IMR-90 (cell line): ENCODE data around the gene TRDMT1. TPM values are rescaled to one million over a fixed set of nuclear protein-coding genes. Genes with fewer than 3 reads are reported as not detected.

Source experiments
- ATAC-seq: fragments of 200-7000 bp; cut with Tn5 transposase; 2 replicates; pipeline ENCODE4 v1.9.1; 2020; ENCODE audit warnings: low read depth, mild to moderate bottlenecking, moderate library complexity
- BruUV-seq: library from RNA; stranded (reverse); fragments of 400-500 nt; replicated peaks from 2 replicates; lab custom pipeline; 2021; lab: Mats Ljungman, UMichigan
- CTCF ChIA-PET: fragments of 300-600 bp; formaldehyde crosslinking; extraction: SDS; loops from one replicate; lab custom pipeline; 2021; ENCODE audit warnings: antibody characterized with exemption; lab: Yijun Ruan, JAX
- POLR2A ChIA-PET: fragments of 300-600 bp; sonication (Branson Sonifier 250); formaldehyde crosslinking; loops from one replicate; lab custom pipeline; 2022; ENCODE audit warnings: antibody characterized with exemption; ENCODE audit not compliant: unreplicated experiment; lab: Charles Lee
- DNase-seq: peaks from one replicate; pipeline ENCODE4 v3.0.0; 2013
- H2AFZ ChIP-seq: replicated peaks from 2 replicates; pipeline ENCODE3; 2013; ENCODE audit warnings: low read length, mild to moderate bottlenecking; ENCODE audit not compliant: poor library complexity
- H2AK5ac ChIP-seq: 2 replicates; pipeline ENCODE4 v1.6.1; 2013; ENCODE audit warnings: low read depth, low read length, inconsistent platforms
- H2AK9ac ChIP-seq: replicated peaks from 2 replicates; pipeline ENCODE3; 2013; ENCODE audit warnings: mild to moderate bottlenecking, low read depth, low read length, moderate library complexity; ENCODE audit not compliant: poor library complexity
- H2BK120ac ChIP-seq: 2 replicates; pipeline ENCODE4 v1.6.1; 2013; ENCODE audit warnings: low read depth, low read length, inconsistent platforms
- H2BK15ac ChIP-seq: 3 replicates; pipeline ENCODE4 v1.6.1; 2013; ENCODE audit warnings: low read depth, low read length, inconsistent platforms
- H2BK20ac ChIP-seq: 2 replicates; pipeline ENCODE4 v1.6.1; 2013; ENCODE audit warnings: low read depth, mild to moderate bottlenecking, inconsistent platforms, low read length, moderate library complexity
- H2BK5ac ChIP-seq: 2 replicates; pipeline ENCODE4 v1.6.1; 2013; ENCODE audit warnings: mild to moderate bottlenecking, low read depth, low read length, inconsistent platforms; ENCODE audit not compliant: poor library complexity, severe bottlenecking
- H3K14ac ChIP-seq: replicated peaks from 2 replicates; pipeline ENCODE4 v1.6.1; 2013; ENCODE audit warnings: low read depth, low read length, inconsistent platforms
- H3K18ac ChIP-seq: 2 replicates; pipeline ENCODE4 v1.6.1; 2013; ENCODE audit warnings: low read depth, low read length, control low read depth
- H3K23ac ChIP-seq: 2 replicates; pipeline ENCODE4 v1.6.1; 2013; ENCODE audit warnings: low read depth, low read length, inconsistent platforms
- H3K27ac ChIP-seq: 2 replicates; pipeline ENCODE4 v1.5.1; 2013; ENCODE audit warnings: mild to moderate bottlenecking, control low read depth, low read length; ENCODE audit not compliant: insufficient read depth
- H3K27me3 ChIP-seq: 2 replicates; pipeline ENCODE4 v1.6.1; 2013; ENCODE audit warnings: low read length; ENCODE audit not compliant: control insufficient read depth, insufficient read depth
- H3K36me3 ChIP-seq: 2 replicates; pipeline ENCODE4 v1.6.1; 2013; ENCODE audit warnings: low read length, mixed read lengths; ENCODE audit not compliant: control insufficient read depth, insufficient read depth
- H3K4ac ChIP-seq: 2 replicates; pipeline ENCODE4 v1.6.1; 2013; ENCODE audit warnings: low read depth, low read length, inconsistent platforms
- H3K4me1 ChIP-seq: 2 replicates; pipeline ENCODE4 v1.6.1; 2013; ENCODE audit warnings: low read length, mixed read lengths; ENCODE audit not compliant: control insufficient read depth, insufficient read depth
- H3K4me2 ChIP-seq: 2 replicates; pipeline ENCODE4 v1.6.1; 2013; ENCODE audit warnings: low read depth, mild to moderate bottlenecking, control low read depth, low read length, moderate library complexity
- H3K4me3 ChIP-seq: 2 replicates; pipeline ENCODE4 v1.5.1; 2013; ENCODE audit warnings: low read depth, mild to moderate bottlenecking, control low read depth, low read length, moderate library complexity; ENCODE audit not compliant: insufficient read depth
- H3K56ac ChIP-seq: 2 replicates; pipeline ENCODE4 v1.6.1; 2013; ENCODE audit warnings: low read length, inconsistent platforms; ENCODE audit not compliant: insufficient read depth; ENCODE audit errors: extremely low read depth
- H3K79me1 ChIP-seq, 2 experiments: 2 replicates each; pipeline ENCODE4 v1.6.1; 2013; ENCODE audit warnings: low read length in 2 of 2, inconsistent platforms in 1 of 2, low read depth in 1 of 2
- H3K9ac ChIP-seq: 2 replicates; pipeline ENCODE4 v1.6.1; 2013; ENCODE audit warnings: low read depth, low read length, control low read depth
- H3K9me1 ChIP-seq: 2 replicates; pipeline ENCODE4 v1.6.1; 2013; ENCODE audit warnings: low read length, inconsistent platforms; ENCODE audit not compliant: insufficient read depth
- H3K9me3 ChIP-seq: 2 replicates; pipeline ENCODE4 v1.6.1; 2013; ENCODE audit warnings: low read length; ENCODE audit not compliant: control insufficient read depth, insufficient read depth
- H4K20me1 ChIP-seq: 2 replicates; pipeline ENCODE4 v1.6.1; 2013; ENCODE audit warnings: low read length, inconsistent platforms; ENCODE audit not compliant: insufficient read depth
- H4K5ac ChIP-seq: 2 replicates; pipeline ENCODE4 v1.6.1; 2013; ENCODE audit warnings: mild to moderate bottlenecking, low read depth, low read length, control low read depth
- H4K8ac ChIP-seq, 2 experiments: 2 replicates each; pipeline ENCODE4 v1.6.1; 2013; ENCODE audit warnings: low read depth in 2 of 2, low read length in 2 of 2, control low read depth in 1 of 2, inconsistent platforms in 1 of 2
- H4K91ac ChIP-seq: 2 replicates; pipeline ENCODE4 v1.6.1; 2013; ENCODE audit warnings: low read depth, low read length, inconsistent platforms; ENCODE audit not compliant: insufficient read depth
- MAZ ChIP-seq: IDR thresholded peaks from 2 replicates; pipeline ENCODE4 v1.6.1; 2012; ENCODE audit warnings: low read depth, mild to moderate bottlenecking, low read length, improper control_type of control experiment, moderate library complexity, borderline replicate concordance
- POLR2A ChIP-seq: IDR thresholded peaks from 2 replicates; pipeline ENCODE4 v1.6.1; 2012; ENCODE audit warnings: mild to moderate bottlenecking, low read depth, low read length
- RFX5 ChIP-seq: IDR thresholded peaks from 2 replicates; pipeline ENCODE4 v1.8.0; 2012; ENCODE audit warnings: low read depth, mild to moderate bottlenecking, low read length, moderate library complexity
- WGBS, 2 experiments: methylation state at CpG; one replicate each; pipeline versions ENCODE4 v1.1.5 to v1.1.7; 2013; ENCODE audit warnings: missing lambda C conversion rate in 2 of 2; ENCODE audit not compliant: insufficient read length in 1 of 2; ENCODE audit errors: extremely low coverage in 2 of 2; 5-methylcytosine and 5-hydroxymethylcytosine counted together
- dilution Hi-C: fragments of 300-500 bp; cut with HindIII; formaldehyde crosslinking; loops from one replicate; pipeline ENCODE4 v1.14.3; 2018; ENCODE audit warnings: low sequenced_read_pairs; ENCODE audit not compliant: unreplicated experiment
- in situ Hi-C: fragments of 300-500 bp; cut with MboI; formaldehyde crosslinking; loops from 3 replicates; pipeline ENCODE4 v1.14.3; 2019; ENCODE audit warnings: low sequenced_read_pairs, inconsistent platforms, mixed read lengths
- intact Hi-C: fragments of 100-400 bp; cut with micrococcal nuclease; formaldehyde crosslinking; loops from 2 replicates; pipeline ENCODE4 v1.10.0; 2022
- polyA plus RNA-seq, 3 experiments: library from polyadenylated mRNA; depleted of rRNA; stranded (reverse); fragments of >200 nt; gene quantifications; 2 replicates each; pipeline ENCODE4 v1.2.3, GENCODE V29; 2012; ENCODE audit warnings: low replicate concordance in 1 of 3
- total RNA-seq: library from RNA; depleted of rRNA; stranded (reverse); fragments of >200 nt; gene quantifications from 2 replicates; pipeline ENCODE4 v1.2.3, GENCODE V29; 2012
- TF ChIP-seq, protein P1 (sequence below): fragments of 150-350 bp; IDR thresholded peaks from 2 replicates; pipeline ENCODE4 v1.6.1; 2016; ENCODE audit warnings: low read depth, mild to moderate bottlenecking, low read length, moderate library complexity, borderline replicate concordance

TRDMT1 gene
- total and polyA plus RNA-seq, 2 of the 4 experiments (the other 2 are of a cell fraction) = 2.1 to 4.7 TPM

DNA sequence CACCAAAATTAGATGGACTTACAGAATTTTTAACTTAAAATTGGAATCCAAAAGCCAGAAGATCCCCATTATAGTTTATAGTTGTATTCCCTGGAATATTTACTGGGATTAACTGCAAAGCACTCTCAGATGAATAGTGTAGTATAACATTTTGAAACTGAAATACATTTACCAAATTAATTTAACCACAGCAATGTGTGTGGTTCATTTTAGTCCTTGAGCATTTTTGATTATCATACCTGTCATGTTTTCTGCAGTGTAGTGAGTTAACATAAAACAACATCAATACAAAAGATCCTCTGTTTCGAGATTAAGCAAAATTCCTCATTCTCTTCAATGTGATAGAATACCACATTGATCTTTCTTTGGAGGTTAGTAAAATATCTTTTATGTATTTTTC lies 30.3 kb upstream of the TRDMT1 start:
- H3K79me1 ChIP-seq = peaks cover 19 to 39% of the 10 kb centered on the region in 2 experiments
- no peak overlapping the region for H2BK15ac ChIP-seq
- no peak overlapping the region for H3K4ac ChIP-seq
- ATAC-seq = no peak
- in situ Hi-C loops (no loop called here), intact Hi-C loops (loop anchor here (2.0 kb wide), 1 partner anchor 379 kb away; no protein-coding TSS in a partner anchor), dilution Hi-C loops (no loop called here)
- no peaks in the 10 kb centered on the region for H3K27me3 ChIP-seq
- no peaks in the 10 kb centered on the region for H3K9me3 ChIP-seq
- H3K9me1 ChIP-seq = peaks cover 4% of the 10 kb centered on the region
- H4K20me1 ChIP-seq = peaks cover 77% of the 10 kb centered on the region
- ChIA-PET CTCF (no interaction called here), POLR2A (interaction anchor here (0.5 to 1.4 kb wide), 4 partner anchors 18 to 414 kb away, joined by 3 read pairs; partner anchors contain the start of gene RSU1)
- H3K4me1 ChIP-seq = peaks cover 15% of the 10 kb centered on the region
- no peak overlapping the region for H2BK20ac ChIP-seq
- BruUV-seq = no TSS peak
- no peak overlapping the region for H4K8ac ChIP-seq
- DNase-seq = no peak
- no peak overlapping the region for H4K5ac ChIP-seq
- no peak overlapping the region for H3K27ac ChIP-seq
- no peak overlapping the region for H3K56ac ChIP-seq
- no peak overlapping the region for H2BK120ac ChIP-seq
- no peak overlapping the region for H4K91ac ChIP-seq
- no peak overlapping the region for H2AK5ac ChIP-seq
- H2AFZ ChIP-seq = no peak overlapping the region
- H3K4me3 ChIP-seq = peak overlapping the region; percentile 87
- peak overlapping the region; percentile 89 for H3K4me2 ChIP-seq
- H2BK5ac ChIP-seq = peak overlapping the region; percentile 34
- peak overlapping the region; percentile 35; the same call in 1 of the 2 replicates for H3K23ac ChIP-seq
- no peak for TF ChIP-seq RFX5
- TF ChIP-seq, protein P1, sequence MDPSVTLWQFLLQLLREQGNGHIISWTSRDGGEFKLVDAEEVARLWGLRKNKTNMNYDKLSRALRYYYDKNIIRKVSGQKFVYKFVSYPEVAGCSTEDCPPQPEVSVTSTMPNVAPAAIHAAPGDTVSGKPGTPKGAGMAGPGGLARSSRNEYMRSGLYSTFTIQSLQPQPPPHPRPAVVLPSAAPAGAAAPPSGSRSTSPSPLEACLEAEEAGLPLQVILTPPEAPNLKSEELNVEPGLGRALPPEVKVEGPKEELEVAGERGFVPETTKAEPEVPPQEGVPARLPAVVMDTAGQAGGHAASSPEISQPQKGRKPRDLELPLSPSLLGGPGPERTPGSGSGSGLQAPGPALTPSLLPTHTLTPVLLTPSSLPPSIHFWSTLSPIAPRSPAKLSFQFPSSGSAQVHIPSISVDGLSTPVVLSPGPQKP = no peak
- peak; percentile 63 for TF ChIP-seq POLR2A
- no peak for TF ChIP-seq MAZ
- H3K18ac ChIP-seq = no peak overlapping the region
- WGBS, 2 experiments = no CpG with 5 or more reads among the region's 1 CpG
- H3K36me3 ChIP-seq = peaks cover 55% of the 10 kb centered on the region
- no peak overlapping the region for H2AK9ac ChIP-seq
- peak overlapping the region; percentile 66; the same call in 1 of the 2 replicates for H3K9ac ChIP-seq
- no peak overlapping the region for H3K14ac ChIP-seq
